OCI-LY1 (cell line): Measurements from ENCODE around the gene RARA.

Source experiments
- H2AFZ ChIP-seq: fragments of 200-600 bp; sonication (generic), shearing (Covaris generic); 2 replicates; pipeline ENCODE4 v1.6.0; 2014; ENCODE audit warnings: antibody characterized with exemption, mild to moderate bottlenecking, low read length
- H3F3A ChIP-seq: fragments of 200-600 bp; sonication (generic), shearing (Covaris generic); 2 replicates; pipeline ENCODE4 v1.6.0; 2014; ENCODE audit warnings: mild to moderate bottlenecking, antibody characterized with exemption, low read length, moderate library complexity; ENCODE audit not compliant: insufficient read depth
- H3K27ac ChIP-seq: fragments of 200-600 bp; sonication (generic); 2 replicates; pipeline ENCODE4 v1.5.1; 2014; ENCODE audit warnings: low read length, mixed run types, mild to moderate bottlenecking, low read depth; ENCODE audit not compliant: poor library complexity, severe bottlenecking
- H3K27me3 ChIP-seq: fragments of 200-600 bp; sonication (generic); 2 replicates; pipeline ENCODE4 v1.6.0; 2014; ENCODE audit warnings: antibody characterized with exemption, mild to moderate bottlenecking, low read length, moderate library complexity; ENCODE audit not compliant: insufficient read depth
- H3K36me3 ChIP-seq: fragments of 200-600 bp; sonication (generic); 2 replicates; pipeline ENCODE4 v1.6.1; 2014; ENCODE audit warnings: mild to moderate bottlenecking, antibody characterized with exemption, low read length, moderate library complexity, mixed read lengths; ENCODE audit not compliant: insufficient read depth
- H3K4me1 ChIP-seq: fragments of 200-600 bp; sonication (generic); 2 replicates; pipeline ENCODE4 v1.5.1; 2014; ENCODE audit warnings: mild to moderate bottlenecking, low read length, moderate library complexity; ENCODE audit not compliant: insufficient read depth, severe bottlenecking
- H3K4me2 ChIP-seq: fragments of 200-600 bp; sonication (generic), shearing (Covaris generic); 2 replicates; pipeline ENCODE4 v1.6.1; 2014; ENCODE audit warnings: low read length
- H3K4me3 ChIP-seq: fragments of 200-600 bp; sonication (generic); 2 replicates; pipeline ENCODE4 v1.5.1; 2014; ENCODE audit warnings: low read length, low read depth, mild to moderate bottlenecking, mixed read lengths; ENCODE audit not compliant: poor library complexity, severe bottlenecking
- H3K79me2 ChIP-seq: fragments of 200-600 bp; shearing (Covaris generic); 2 replicates; pipeline ENCODE4 v1.6.1; 2016; ENCODE audit warnings: mixed run types, low read length, mixed read lengths; ENCODE audit not compliant: insufficient read depth
- H3K9ac ChIP-seq: fragments of 200-600 bp; sonication (generic), shearing (Covaris generic); 2 replicates; pipeline ENCODE4 v1.6.1; 2014; ENCODE audit warnings: mild to moderate bottlenecking, low read length, mixed read lengths
- H3K9me2 ChIP-seq: fragments of 200-600 bp; sonication (generic), shearing (Covaris generic); 2 replicates; pipeline ENCODE4 v1.6.1; 2014; ENCODE audit warnings: low read depth, mild to moderate bottlenecking, low read length, mixed read lengths
- H3K9me3 ChIP-seq: fragments of 200-600 bp; shearing (Covaris generic); 2 replicates; pipeline ENCODE4 v1.6.1; 2014; ENCODE audit warnings: low read length, mixed read lengths
- H4K20me1 ChIP-seq: fragments of 200-600 bp; sonication (generic), shearing (Covaris generic); 2 replicates; pipeline ENCODE4 v1.6.0; 2016; ENCODE audit warnings: mild to moderate bottlenecking, low read length; ENCODE audit not compliant: insufficient read depth
- CTCF ChIP-seq: fragments of 200-600 bp; sonication (generic), shearing (Covaris generic); IDR thresholded peaks from 2 replicates; pipeline ENCODE4 v1.5.1; 2017; ENCODE audit warnings: mild to moderate bottlenecking, antibody characterized with exemption, low read length, moderate library complexity, mixed read lengths
- EZH2 ChIP-seq: fragments of 200-600 bp; sonication (generic), shearing (Covaris generic); IDR thresholded peaks from 2 replicates; pipeline ENCODE4 v1.8.0; 2017; ENCODE audit warnings: borderline replicate concordance, mixed run types, mild to moderate bottlenecking, antibody characterized with exemption, low read length, moderate library complexity, mixed read lengths

RARA gene

GRCh38 chr17:40340880-40341807 lies 32.2 kb downstream of the RARA start:
- no peaks in the 10 kb centered on the region for H4K20me1 ChIP-seq
- H3K9ac ChIP-seq, result peak overlapping the region; percentile 66
- no peaks in the 10 kb centered on the region for H3K9me2 ChIP-seq
- H3K4me3 ChIP-seq, result peak overlapping the region; percentile 71
- H3F3A ChIP-seq, result 0 out of 2 replicates have a peak, but pooled peaks cover 3% of the 10 kb centered on the region
- TF ChIP-seq CTCF, result no peak
- no peak for TF ChIP-seq EZH2
- H3K4me2 ChIP-seq, result peak overlapping the region; percentile 80
- H3K27ac ChIP-seq, result no peak overlapping the region
- no peaks in the 10 kb centered on the region for H3K36me3 ChIP-seq
- no peaks in the 10 kb centered on the region for H3K79me2 ChIP-seq
- no peaks in the 10 kb centered on the region for H3K9me3 ChIP-seq
- peaks cover 19% of the 10 kb centered on the region for H3K4me1 ChIP-seq
- no peak overlapping the region for H2AFZ ChIP-seq
- H3K27me3 ChIP-seq, result peaks cover 5% of the 10 kb centered on the region; the same call in 1 of the 2 replicates

GRCh38 chr17:40341808-40342503 lies 33.0 kb downstream of the RARA start:
- Histone ChIP-seq H3K4me3 (peak overlapping the region; percentile 71), H3K9ac (peak overlapping the region; percentile 66), H3F3A (0 out of 2 replicates have a peak, but pooled peaks cover 3% of the 10 kb centered on the region), H3K79me2 (no peaks in the 10 kb centered on the region), H3K4me1 (peaks cover 19% of the 10 kb centered on the region), H3K36me3 (no peaks in the 10 kb centered on the region), H3K27me3 (peaks cover 5% of the 10 kb centered on the region; the same call in 1 of the 2 replicates), H3K27ac (no peak overlapping the region), H3K4me2 (peak overlapping the region; percentile 80), H3K9me3 (no peaks in the 10 kb centered on the region), H3K9me2 (no peaks in the 10 kb centered on the region), H2AFZ (no peak overlapping the region), H4K20me1 (no peaks in the 10 kb centered on the region)
- TF ChIP-seq EZH2, result no peak
- TF ChIP-seq CTCF, result no peak

GRCh38 chr17:40342504-40343218 lies 33.7 kb downstream of the RARA start:
- no peaks in the 10 kb centered on the region for H3K36me3 ChIP-seq
- peak overlapping the region; percentile 71 for H3K4me3 ChIP-seq
- TF ChIP-seq EZH2, result no peak
- no peak for TF ChIP-seq CTCF
- H3K27ac ChIP-seq, result no peak overlapping the region
- peaks cover 5% of the 10 kb centered on the region; the same call in 1 of the 2 replicates for H3K27me3 ChIP-seq
- no peaks in the 10 kb centered on the region for H4K20me1 ChIP-seq
- peaks cover 19% of the 10 kb centered on the region for H3K4me1 ChIP-seq
- H3F3A ChIP-seq, result 0 out of 2 replicates have a peak, but pooled peaks cover 3% of the 10 kb centered on the region
- H3K9me3 ChIP-seq, result no peaks in the 10 kb centered on the region
- peak overlapping the region; percentile 80 for H3K4me2 ChIP-seq
- H3K79me2 ChIP-seq, result no peaks in the 10 kb centered on the region
- no peak overlapping the region for H2AFZ ChIP-seq
- H3K9me2 ChIP-seq, result no peaks in the 10 kb centered on the region
- no peak overlapping the region for H3K9ac ChIP-seq
